Lower leg skin (tissue), 3 donors: ENCODE measurements around the gene ZNHIT2.

Source experiments
- POLR2A ChIP-seq, 2 donors: fragments of 450-650 bp; IDR thresholded peaks; one replicate each; pipeline ENCODE4 v1.6.1; 2016 to 2017; ENCODE audit warnings: antibody characterized with exemption in 2 of 2, mild to moderate bottlenecking in 1 of 2, moderate library complexity in 1 of 2
- TF ChIP-seq, protein P1 (sequence below), 3 donors: fragments of 450-650 bp; IDR thresholded peaks; one replicate each; pipeline ENCODE4 v1.5.1; 2016; ENCODE audit warnings: antibody characterized with exemption in 3 of 3, mild to moderate bottlenecking in 3 of 3, moderate library complexity in 2 of 3

DNA sequence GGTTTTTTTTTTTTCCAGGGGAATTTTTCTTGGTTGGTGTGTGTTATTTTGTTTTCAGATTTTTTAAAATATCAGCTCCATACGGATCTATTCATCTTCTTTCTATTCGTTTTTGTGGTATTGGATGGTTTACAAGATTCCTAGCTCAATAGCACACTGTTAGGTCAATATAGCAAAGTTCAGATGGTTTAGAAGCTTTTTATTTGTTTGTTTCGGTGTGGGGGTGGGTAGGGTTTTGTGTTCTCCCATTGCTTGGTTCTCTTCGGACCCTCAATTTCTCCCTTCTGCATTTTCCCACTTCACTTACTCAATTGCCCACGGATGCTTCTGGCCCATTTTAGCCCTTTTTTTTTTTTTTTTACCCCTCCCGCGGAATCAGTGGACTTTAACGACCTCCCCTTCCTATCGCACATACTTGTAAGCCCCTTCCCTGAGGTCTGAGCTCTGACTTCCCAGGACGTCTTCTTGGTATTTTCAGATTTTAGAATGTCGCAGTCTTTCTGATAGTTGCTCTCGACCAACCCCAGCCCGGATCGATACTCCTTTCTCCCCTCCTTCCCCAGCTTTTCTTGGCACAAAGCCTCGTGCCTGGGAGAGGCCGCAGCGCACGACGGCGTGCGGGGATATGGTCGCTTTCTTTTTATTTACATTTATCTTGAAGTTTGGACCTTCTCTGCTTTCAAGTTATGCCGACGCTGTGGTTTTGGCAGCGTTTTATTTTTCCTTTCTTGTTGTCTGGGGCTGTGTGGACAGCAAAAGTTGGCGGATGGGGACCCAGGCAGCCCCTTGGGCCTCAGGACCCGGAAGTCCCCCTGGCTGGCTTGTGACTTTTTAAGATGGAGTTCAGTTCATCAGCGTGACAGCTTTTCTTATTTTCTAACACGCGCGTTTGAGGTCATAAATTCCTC lies 48.2 kb upstream of the ZNHIT2 start:
- TF ChIP-seq POLR2A (IDR thresholded peaks at IDR 0.05): no peak
- TF ChIP-seq, protein P1, sequence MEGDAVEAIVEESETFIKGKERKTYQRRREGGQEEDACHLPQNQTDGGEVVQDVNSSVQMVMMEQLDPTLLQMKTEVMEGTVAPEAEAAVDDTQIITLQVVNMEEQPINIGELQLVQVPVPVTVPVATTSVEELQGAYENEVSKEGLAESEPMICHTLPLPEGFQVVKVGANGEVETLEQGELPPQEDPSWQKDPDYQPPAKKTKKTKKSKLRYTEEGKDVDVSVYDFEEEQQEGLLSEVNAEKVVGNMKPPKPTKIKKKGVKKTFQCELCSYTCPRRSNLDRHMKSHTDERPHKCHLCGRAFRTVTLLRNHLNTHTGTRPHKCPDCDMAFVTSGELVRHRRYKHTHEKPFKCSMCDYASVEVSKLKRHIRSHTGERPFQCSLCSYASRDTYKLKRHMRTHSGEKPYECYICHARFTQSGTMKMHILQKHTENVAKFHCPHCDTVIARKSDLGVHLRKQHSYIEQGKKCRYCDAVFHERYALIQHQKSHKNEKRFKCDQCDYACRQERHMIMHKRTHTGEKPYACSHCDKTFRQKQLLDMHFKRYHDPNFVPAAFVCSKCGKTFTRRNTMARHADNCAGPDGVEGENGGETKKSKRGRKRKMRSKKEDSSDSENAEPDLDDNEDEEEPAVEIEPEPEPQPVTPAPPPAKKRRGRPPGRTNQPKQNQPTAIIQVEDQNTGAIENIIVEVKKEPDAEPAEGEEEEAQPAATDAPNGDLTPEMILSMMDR (IDR thresholded peaks at IDR 0.05): no peak
